Lung (tissue), 12 donors: ENCODE measurements around the gene AKAIN1. TPM values are rescaled to one million over a fixed set of nuclear protein-coding genes. Genes with fewer than 3 reads are reported as not detected.

Experiments used
- ATAC-seq: fragments of 200-7000 bp; cut with Tn5 transposase; one replicate; pipeline ENCODE4 v1.9.1; 2020; ENCODE audit warnings: moderate number of reproducible peaks; ENCODE audit not compliant: insufficient read depth, low FRiP score
- DNase-seq, 3 donors: peaks; one replicate each; pipeline ENCODE4 v3.0.0-alpha.2; 2013 to 2017
- H3K27ac ChIP-seq, 2 donors: one replicate each; pipeline ENCODE4 v1.5.1; 2013; ENCODE audit warnings: mild to moderate bottlenecking in 2 of 2, moderate library complexity in 2 of 2, control low read depth in 1 of 2, inconsistent platforms in 1 of 2, low read depth in 1 of 2, low read length in 1 of 2
- H3K27me3 ChIP-seq, 3 donors: one replicate each; pipeline ENCODE4 v1.5.1; 2013; ENCODE audit warnings: low read length in 2 of 3; ENCODE audit not compliant: control insufficient read depth in 3 of 3, insufficient read depth in 3 of 3
- H3K36me3 ChIP-seq, 4 donors: one replicate each; pipeline ENCODE4 v1.5.1; 2013; ENCODE audit warnings: low read length in 4 of 4, mild to moderate bottlenecking in 1 of 4, moderate library complexity in 1 of 4; ENCODE audit not compliant: control insufficient read depth in 4 of 4, insufficient read depth in 4 of 4
- H3K4me1 ChIP-seq, 5 donors: one replicate each; pipeline ENCODE4 v1.5.1; 2013; ENCODE audit warnings: low read length in 5 of 5, mild to moderate bottlenecking in 2 of 5, moderate library complexity in 1 of 5; ENCODE audit not compliant: control insufficient read depth in 5 of 5, insufficient read depth in 5 of 5
- H3K4me3 ChIP-seq: one replicate; pipeline ENCODE4 v1.5.1; 2013; ENCODE audit warnings: mild to moderate bottlenecking, control low read depth, moderate library complexity
- H3K9ac ChIP-seq, 2 donors: one replicate each; pipeline ENCODE4 v1.5.1; 2013; ENCODE audit warnings: low read length in 2 of 2, control low read depth in 1 of 2; ENCODE audit not compliant: insufficient read depth in 1 of 2
- H3K9me3 ChIP-seq, 4 donors: one replicate each; pipeline ENCODE4 v1.5.1; 2013; ENCODE audit warnings: low read length in 3 of 4, mild to moderate bottlenecking in 1 of 4, moderate library complexity in 1 of 4; ENCODE audit not compliant: control insufficient read depth in 4 of 4, insufficient read depth in 3 of 4
- CTCF ChIP-seq: IDR thresholded peaks from 2 replicates; pipeline ENCODE4 v1.5.1; 2012; ENCODE audit warnings: mild to moderate bottlenecking; ENCODE audit errors: control extremely low read depth, extremely low read depth
- WGBS, 2 donors: extraction: QIAGEN DNeasy Blood & Tissue Kit; methylation state at CpG; one replicate each; pipeline ENCODE4 v1.1.7; 2013; 5-methylcytosine and 5-hydroxymethylcytosine counted together
- polyA plus RNA-seq, 2 donors: library from polyadenylated mRNA; stranded (reverse); fragments of 200-250 nt; gene quantifications; one replicate each; pipeline ENCODE4 v1.2.1, GENCODE V29; 2013
- total RNA-seq, 2 donors: library from RNA; depleted of rRNA in 1 of 2; stranded (reverse); fragments of >200 nt in 1 of 2; gene quantifications; one replicate each; pipeline ENCODE4 v1.2.1, GENCODE V29; 2014 to 2021
- donor health status: control.
- donor health status: control.
- donor health status: Bipolar disorder and iron deficiency.
- donor health status: healthy.
- donor health status: DM: yes; HTN: yes; CAD: no.

The AKAIN1 gene
- total and polyA plus RNA-seq, 4 donors: not detected

- 77 to 88% methylated on average over 3 of the region's 3 CpGs for WGBS, 2 donors
- TF ChIP-seq CTCF: no peak
Measured at GRCh38 chr18:5095239-5095638, 101.8 kb downstream of the AKAIN1 start.

GRCh38 chr18:5093902-5094301, 103.2 kb downstream of the AKAIN1 start:
- TF ChIP-seq CTCF: no peak
- ATAC-seq (no peak), DNase-seq (no peak)
- no peak overlapping the region for H3K4me3 ChIP-seq
- H3K36me3 ChIP-seq: no peaks in the 10 kb centered on the region
- WGBS, 2 donors: 58 to 77% methylated on average over 2 of the region's 2 CpGs
- no peaks in the 10 kb centered on the region for H3K4me1 ChIP-seq
- H3K27me3 ChIP-seq: no peaks in the 10 kb centered on the region
- H3K27ac ChIP-seq: no peak overlapping the region
- H3K9ac ChIP-seq: no peak overlapping the region
- H3K9me3 ChIP-seq: peaks cover 0 to 5% (median 2%) of the 10 kb centered on the region in 4 donors

More at GRCh38 chr18:5095239-5095638, 101.8 kb downstream of the AKAIN1 start:
- no peak overlapping the region for H3K27ac ChIP-seq
- H3K36me3 ChIP-seq: no peaks in the 10 kb centered on the region
- no peaks in the 10 kb centered on the region for H3K27me3 ChIP-seq
- H3K4me3 ChIP-seq: no peak overlapping the region
- ATAC-seq (no peak), DNase-seq (no peak)
- H3K4me1 ChIP-seq: no peaks in the 10 kb centered on the region
- no peak overlapping the region for H3K9ac ChIP-seq
- H3K9me3 ChIP-seq: peaks cover 0 to 5% (median 1%) of the 10 kb centered on the region in 4 donors

Other genes starting within 250 kb of the AKAIN1 start
- gene ZBTB14, start 98.5 kb upstream of the AKAIN1 start, total RNA-seq: 10 to 100 TPM; 11.1 to 14.9 TPM
- gene ZBTB14, start 98.5 kb upstream of the AKAIN1 start, polyA plus RNA-seq: 1 to 10 TPM; 6.1 to 7.2 TPM